ENCODE results near the gene GCC1. TPM values are rescaled to one million over a fixed set of nuclear protein-coding genes. Genes with fewer than 3 reads are reported as not detected.

The GCC1 gene
- total and polyA plus RNA-seq, 7 donors, result 6.1 to 24.0 (median 8.4) TPM

DNA sequence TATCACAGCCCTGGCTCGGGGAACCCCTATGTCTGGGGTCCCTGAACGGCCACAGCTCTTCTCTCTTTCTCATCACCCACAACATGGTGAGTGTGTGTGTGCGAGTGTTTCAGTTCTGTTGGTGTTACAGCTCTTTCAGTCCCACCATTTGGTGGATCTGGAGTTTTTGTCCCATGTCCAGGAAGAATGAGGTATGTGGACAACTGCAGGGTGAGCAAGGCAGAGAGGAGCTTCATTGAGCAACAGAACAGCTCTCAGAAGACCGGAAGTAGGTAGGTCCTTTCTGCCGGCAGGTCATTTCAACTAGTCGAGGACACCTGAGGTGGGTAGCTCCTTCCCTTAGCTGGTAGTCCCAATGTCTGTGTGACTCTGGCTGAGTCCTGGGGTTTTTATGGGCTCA is 23.1 kb upstream of the GCC1 start:
- TF ChIP-seq, protein P1, sequence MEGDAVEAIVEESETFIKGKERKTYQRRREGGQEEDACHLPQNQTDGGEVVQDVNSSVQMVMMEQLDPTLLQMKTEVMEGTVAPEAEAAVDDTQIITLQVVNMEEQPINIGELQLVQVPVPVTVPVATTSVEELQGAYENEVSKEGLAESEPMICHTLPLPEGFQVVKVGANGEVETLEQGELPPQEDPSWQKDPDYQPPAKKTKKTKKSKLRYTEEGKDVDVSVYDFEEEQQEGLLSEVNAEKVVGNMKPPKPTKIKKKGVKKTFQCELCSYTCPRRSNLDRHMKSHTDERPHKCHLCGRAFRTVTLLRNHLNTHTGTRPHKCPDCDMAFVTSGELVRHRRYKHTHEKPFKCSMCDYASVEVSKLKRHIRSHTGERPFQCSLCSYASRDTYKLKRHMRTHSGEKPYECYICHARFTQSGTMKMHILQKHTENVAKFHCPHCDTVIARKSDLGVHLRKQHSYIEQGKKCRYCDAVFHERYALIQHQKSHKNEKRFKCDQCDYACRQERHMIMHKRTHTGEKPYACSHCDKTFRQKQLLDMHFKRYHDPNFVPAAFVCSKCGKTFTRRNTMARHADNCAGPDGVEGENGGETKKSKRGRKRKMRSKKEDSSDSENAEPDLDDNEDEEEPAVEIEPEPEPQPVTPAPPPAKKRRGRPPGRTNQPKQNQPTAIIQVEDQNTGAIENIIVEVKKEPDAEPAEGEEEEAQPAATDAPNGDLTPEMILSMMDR (IDR thresholded peaks at IDR 0.05), result no peak
- intact Hi-C loops (cut with DNase I), result no loop called here
- peaks cover 0 to 11% (median 0%) of the 10 kb centered on the region in 3 donors for H3K27me3 ChIP-seq (ENCODE audit: insufficient read depth in 3 of 3, low read length in 2 of 3)
- H3K4me1 ChIP-seq, result no peaks in the 10 kb centered on the region
- ATAC-seq (no peak), DNase-seq (no peak)
- WGBS, 3 donors, result 83 to 86% (median 86%) methylated on average over 6 of the region's 6 CpGs
- H3K27ac ChIP-seq, result no peak overlapping the region
- H3K4me3 ChIP-seq, result no peak overlapping the region
- no peaks in the 10 kb centered on the region for H3K9me3 ChIP-seq
- H3K36me3 ChIP-seq (ENCODE audit: insufficient read depth in 1 of 2, low read depth in 1 of 2), result no peaks in the 10 kb centered on the region

DNA sequence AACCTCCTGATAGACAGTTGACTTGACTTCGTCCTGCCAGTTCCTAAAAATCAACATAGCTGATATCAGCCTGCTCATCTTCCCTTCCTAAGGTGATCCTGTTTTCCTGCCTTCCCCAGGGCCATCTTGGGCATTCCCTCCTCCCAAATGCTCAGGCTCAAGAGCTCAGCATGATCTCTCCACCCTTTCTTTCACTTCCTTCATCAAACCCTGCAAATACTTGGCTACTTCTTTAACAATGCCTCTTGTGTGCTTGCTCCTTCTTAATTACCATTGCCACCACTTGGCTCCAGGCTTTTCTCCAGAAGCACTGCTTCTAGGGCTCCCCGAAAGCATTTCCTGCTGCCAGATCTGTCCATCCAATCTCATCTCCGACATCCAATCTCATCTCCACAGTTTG is 15.5 kb upstream of the GCC1 start:
- WGBS, 3 donors, result 60 to 84% (median 74%) methylated on average over 3 of the region's 3 CpGs
- no peak overlapping the region for H3K27ac ChIP-seq
- H3K4me3 ChIP-seq, result no peak overlapping the region
- no peak for DNase-seq
- intact Hi-C loops (cut with DNase I), result no loop called here
- ATAC-seq, result no peak
- no peaks in the 10 kb centered on the region for H3K36me3 ChIP-seq (ENCODE audit: insufficient read depth in 1 of 2, low read depth in 1 of 2)
- H3K9me3 ChIP-seq, result no peaks in the 10 kb centered on the region
- H3K27me3 ChIP-seq (ENCODE audit: insufficient read depth in 3 of 3, low read length in 2 of 3), result no peaks in the 10 kb centered on the region
- TF ChIP-seq, protein P1 (IDR thresholded peaks at IDR 0.05), result no peak
- no peaks in the 10 kb centered on the region for H3K4me1 ChIP-seq

GRCh38 chr7:127598318-127598717 is 12.9 kb upstream of the GCC1 start:
- no peak for DNase-seq
- 50 to 65% (median 54%) methylated on average over 5 to 6 of the region's 6 CpGs for WGBS, 3 donors
- ATAC-seq, result no peak
- Histone ChIP-seq H3K4me3 (no peak overlapping the region), H3K27ac (no peak overlapping the region), H3K4me1 (no peaks in the 10 kb centered on the region), H3K9me3 (no peaks in the 10 kb centered on the region), H3K27me3 (ENCODE audit: insufficient read depth in 3 of 3, low read length in 2 of 3) (no peaks in the 10 kb centered on the region), H3K36me3 (ENCODE audit: insufficient read depth in 1 of 2, low read depth in 1 of 2) (no peaks in the 10 kb centered on the region)
- intact Hi-C loops (cut with DNase I), result no loop called here
- TF ChIP-seq, protein P1 (IDR thresholded peaks at IDR 0.05), result peak; percentile 6

DNA sequence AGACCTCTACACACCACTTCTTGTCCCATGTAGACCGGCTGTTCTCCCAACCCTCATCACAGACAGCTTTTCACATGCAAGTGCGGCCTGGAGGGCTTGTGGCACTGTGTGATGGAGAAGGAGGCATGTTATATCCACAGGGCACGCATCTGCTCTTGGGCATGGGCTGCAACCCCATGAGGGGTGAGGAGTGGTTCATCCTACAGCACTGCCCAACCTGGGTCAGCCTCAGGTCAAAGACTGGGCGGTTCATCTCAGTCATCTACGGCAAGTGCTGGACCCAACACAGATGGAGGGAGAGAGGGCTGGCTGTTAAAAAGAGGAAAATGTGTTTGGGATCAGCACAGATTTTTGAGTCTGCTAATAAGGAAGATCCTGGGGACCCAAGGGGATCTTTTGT is 10.3 kb upstream of the GCC1 start:
- intact Hi-C loops (cut with DNase I), result no loop called here
- Histone ChIP-seq H3K9me3 (no peaks in the 10 kb centered on the region), H3K36me3 (ENCODE audit: insufficient read depth in 1 of 2, low read depth in 1 of 2) (peaks cover 8 to 18% of the 10 kb centered on the region in 2 donors), H3K27ac (no peak overlapping the region), H3K4me1 (no peaks in the 10 kb centered on the region), H3K27me3 (ENCODE audit: insufficient read depth in 3 of 3, low read length in 2 of 3) (no peaks in the 10 kb centered on the region), H3K4me3 (no peak overlapping the region)
- no peak for DNase-seq
- 86 to 92% (median 89%) methylated on average over 5 of the region's 5 CpGs for WGBS, 3 donors
- TF ChIP-seq, protein P1 (IDR thresholded peaks at IDR 0.05), result no peak
- ATAC-seq, result no peak

DNA sequence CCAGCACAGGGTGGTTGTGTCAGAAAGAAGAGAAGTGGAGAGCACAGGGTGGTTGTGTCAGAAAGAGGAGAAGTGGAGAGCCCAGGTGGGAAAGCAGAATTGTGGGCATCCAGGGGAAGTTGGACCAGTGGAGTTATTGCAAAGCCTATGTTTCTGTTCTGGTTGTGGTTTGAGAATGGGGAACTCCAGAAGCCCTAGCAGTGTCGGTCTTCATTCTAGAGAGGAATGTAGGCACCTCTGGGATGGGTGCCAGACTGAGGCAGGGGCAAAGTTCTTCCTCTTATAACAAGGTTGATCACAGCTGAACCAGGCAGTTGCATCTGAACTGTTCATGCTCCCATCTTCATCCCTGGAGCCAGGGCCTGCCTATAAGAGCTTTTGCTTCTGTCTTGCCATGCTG is 9.1 kb upstream of the GCC1 start:
- no peak for DNase-seq
- Histone ChIP-seq H3K27ac (no peak overlapping the region), H3K27me3 (ENCODE audit: insufficient read depth in 3 of 3, low read length in 2 of 3) (no peaks in the 10 kb centered on the region), H3K4me3 (no peak overlapping the region), H3K4me1 (peaks cover 1% of the 10 kb centered on the region), H3K36me3 (ENCODE audit: insufficient read depth in 1 of 2, low read depth in 1 of 2) (peaks cover 10 to 30% of the 10 kb centered on the region in 2 donors), H3K9me3 (no peaks in the 10 kb centered on the region)
- TF ChIP-seq, protein P1 (IDR thresholded peaks at IDR 0.05), result no peak
- ATAC-seq, result no peak
- intact Hi-C loops (cut with DNase I), result loop anchor here in 1 of 2 donors (5.0 kb wide), 1 partner anchor 53 kb away; no protein-coding TSS in a partner anchor
- WGBS, 3 donors, result 76 to 84% (median 83%) methylated on average over 1 of the region's 1 CpG
